Neural progenitor cell (in vitro differentiated cells): Measurements from ENCODE around the gene NDUFB2. TPM values are rescaled to one million over a fixed set of nuclear protein-coding genes. Genes with fewer than 3 reads are reported as not detected.
A peak's percentile ranks its signal among the peaks of the same experiment; 100 is the strongest.
"Not testable (repeated sequence)": the region's sequence is repeated elsewhere in the genome, so short reads cannot be mapped to it uniquely, and the experiment has no call there.

ENCODE experiments used
- DNase-seq: peaks from one replicate; pipeline ENCODE4 v3.0.0-alpha.2; 2016; ENCODE audit warnings: low spot score
- H2AFZ ChIP-seq: fragments of 200-600 bp; sonication (generic); replicated peaks from 2 replicates; pipeline ENCODE4 v1.6.1; 2016; ENCODE audit warnings: antibody characterized with exemption
- H3F3A ChIP-seq: fragments of 200-600 bp; sonication (generic); 2 replicates; pipeline ENCODE4 v1.6.1; 2016; ENCODE audit warnings: antibody characterized with exemption, low read depth
- H3K27ac ChIP-seq: fragments of 200-600 bp; sonication (generic); 2 replicates; pipeline ENCODE4 v1.5.1; 2016; ENCODE audit warnings: mild to moderate bottlenecking
- H3K27me3 ChIP-seq: fragments of 200-600 bp; sonication (generic); 2 replicates; pipeline ENCODE4 v1.6.1; 2016; ENCODE audit warnings: mild to moderate bottlenecking, moderate library complexity
- H3K36me3 ChIP-seq: fragments of 200-600 bp; sonication (generic); 2 replicates; pipeline ENCODE4 v1.5.1; 2016
- H3K4me1 ChIP-seq: fragments of 200-600 bp; sonication (generic); 2 replicates; pipeline ENCODE4 v1.6.1; 2016; ENCODE audit warnings: mixed run types
- H3K4me2 ChIP-seq: fragments of 200-600 bp; sonication (generic); 2 replicates; pipeline ENCODE4 v1.6.1; 2016
- H3K4me3 ChIP-seq: fragments of 200-600 bp; sonication (generic); 2 replicates; pipeline ENCODE4 v1.5.1; 2016
- H3K79me2 ChIP-seq: fragments of 200-600 bp; sonication (generic); 2 replicates; pipeline ENCODE4 v1.6.1; 2016; ENCODE audit warnings: low read depth
- H3K9ac ChIP-seq: fragments of 200-600 bp; sonication (generic); 2 replicates; pipeline ENCODE4 v1.6.1; 2016
- H3K9me3 ChIP-seq: fragments of 200-600 bp; sonication (generic); 2 replicates; pipeline ENCODE4 v1.5.1; 2016; ENCODE audit warnings: low read depth
- H4K20me1 ChIP-seq: fragments of 200-600 bp; sonication (generic); 2 replicates; pipeline ENCODE4 v1.6.1; 2016; ENCODE audit warnings: low read depth
- H3K27ac Mint-ChIP-seq: 3 replicates; pipeline ENCODE4 v1.8.0; 2021; ENCODE audit warnings: mixed read lengths
- H3K27me3 Mint-ChIP-seq: 2 replicates; pipeline ENCODE4 v1.8.0; 2022; ENCODE audit warnings: low read depth, mild to moderate bottlenecking, inconsistent platforms, moderate library complexity, mixed read lengths; ENCODE audit not compliant: insufficient read depth
- H3K36me3 Mint-ChIP-seq: 3 replicates; pipeline ENCODE4 v1.8.0; 2021; ENCODE audit warnings: mixed read lengths
- H3K4me1 Mint-ChIP-seq: 3 replicates; pipeline ENCODE4 v1.8.0; 2021; ENCODE audit warnings: mixed read lengths
- H3K4me3 Mint-ChIP-seq: 3 replicates; pipeline ENCODE4 v1.8.0; 2021; ENCODE audit warnings: mild to moderate bottlenecking, moderate library complexity, mixed read lengths
- H3K9me3 Mint-ChIP-seq: 3 replicates; pipeline ENCODE4 v1.8.0; 2020; ENCODE audit warnings: mixed read lengths
- CTCF ChIP-seq: fragments of 200-600 bp; sonication (generic); IDR thresholded peaks from 2 replicates; pipeline ENCODE4 v1.5.1; 2017; ENCODE audit warnings: antibody characterized with exemption, mild to moderate bottlenecking
- EZH2 ChIP-seq: fragments of 200-600 bp; sonication (generic); IDR thresholded peaks from 2 replicates; pipeline ENCODE4 v1.6.1; 2017; ENCODE audit warnings: antibody characterized with exemption, mild to moderate bottlenecking, moderate library complexity
- EZH2phosphoT487 ChIP-seq: fragments of 200-600 bp; sonication (generic); IDR thresholded peaks from 2 replicates; pipeline ENCODE4 v1.6.1; 2017; ENCODE audit warnings: antibody characterized with exemption
- total RNA-seq: library from RNA; depleted of rRNA; stranded (reverse); fragments of >200 nt; gene quantifications from 2 replicates; pipeline ENCODE4 v1.2.3, GENCODE V29; 2015; ENCODE audit warnings: low replicate concordance

The NDUFB2 gene
- total RNA-seq, 1 donor from 2014 or later = 241 TPM

DNA sequence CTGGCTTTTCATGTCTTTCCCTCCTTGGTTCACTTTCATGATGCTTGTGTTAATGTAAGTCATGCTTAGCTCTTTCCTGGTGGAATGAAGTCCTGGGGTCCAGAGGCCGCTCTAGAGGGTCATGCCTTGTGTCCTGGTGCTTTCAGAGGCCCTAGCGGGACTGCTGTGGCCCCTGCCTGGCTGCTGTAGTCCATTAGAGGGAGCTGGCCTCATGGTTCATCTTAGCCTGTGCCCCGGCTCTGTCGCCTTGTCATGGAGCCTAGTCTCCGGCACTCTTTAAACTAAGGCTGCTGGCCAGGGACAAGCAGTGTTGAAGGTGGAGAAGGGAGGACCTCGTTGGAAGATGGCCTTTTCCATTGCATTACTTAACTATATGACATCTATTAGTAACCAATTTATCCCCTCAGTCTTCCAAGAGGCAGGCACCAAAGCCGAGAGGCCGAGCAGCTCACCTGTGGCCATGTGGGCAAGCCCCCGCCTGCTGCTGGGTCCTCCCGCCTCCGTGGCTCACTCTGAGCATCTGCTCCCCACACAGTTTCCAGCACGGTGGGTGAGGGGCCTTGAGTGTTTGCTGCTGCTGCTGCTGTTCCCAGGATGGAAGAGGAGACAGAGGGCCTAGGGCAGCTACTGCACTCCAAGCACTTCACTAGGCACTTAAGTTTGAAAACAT, 5.0 kb upstream of the NDUFB2 start:
- Mint-ChIP-seq H3K27ac (no peak overlapping the region), H3K4me1 (peaks cover 8% of the 10 kb centered on the region), H3K36me3 (no peaks in the 10 kb centered on the region), H3K9me3 (no peaks in the 10 kb centered on the region), H3K4me3 (no peak overlapping the region), H3K27me3 (peaks cover 3% of the 10 kb centered on the region)
- Histone ChIP-seq H3K36me3 (no peaks in the 10 kb centered on the region), H3K27me3 (no peaks in the 10 kb centered on the region), H3K4me1 (no peaks in the 10 kb centered on the region), H4K20me1 (no peaks in the 10 kb centered on the region), H3K79me2 (no peaks in the 10 kb centered on the region), H3K27ac (no peak overlapping the region), H2AFZ (no peak overlapping the region), H3K9me3 (no peaks in the 10 kb centered on the region), H3F3A (no peaks in the 10 kb centered on the region), H3K4me2 (no peak overlapping the region), H3K9ac (no peak overlapping the region), H3K4me3 (no peak overlapping the region)
- TF ChIP-seq CTCF = peak; percentile 17
- TF ChIP-seq EZH2 = no peak
- DNase-seq = peak; percentile 18

DNA sequence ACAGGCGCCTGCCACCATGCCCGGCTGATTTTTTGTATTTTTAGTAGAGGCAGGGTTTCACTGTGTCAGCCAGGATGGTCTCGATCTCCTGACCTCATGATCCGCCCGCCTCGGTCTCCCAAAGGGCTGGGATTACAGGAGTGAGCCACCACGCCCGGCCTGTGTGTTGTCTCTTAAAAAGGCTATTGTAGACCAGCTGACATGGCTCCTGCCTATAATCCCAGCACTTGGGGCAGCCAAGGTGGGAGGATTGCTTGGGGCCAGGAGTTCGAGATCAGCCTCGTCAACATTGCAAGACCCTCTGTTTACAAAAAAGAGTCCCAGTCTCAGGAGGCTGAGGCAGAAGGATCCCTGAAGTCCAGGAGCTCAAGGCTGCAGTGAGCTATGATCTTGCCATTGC, 2.7 kb upstream of the NDUFB2 start:
- H3K4me3 ChIP-seq = not testable (repeated sequence)

DNA sequence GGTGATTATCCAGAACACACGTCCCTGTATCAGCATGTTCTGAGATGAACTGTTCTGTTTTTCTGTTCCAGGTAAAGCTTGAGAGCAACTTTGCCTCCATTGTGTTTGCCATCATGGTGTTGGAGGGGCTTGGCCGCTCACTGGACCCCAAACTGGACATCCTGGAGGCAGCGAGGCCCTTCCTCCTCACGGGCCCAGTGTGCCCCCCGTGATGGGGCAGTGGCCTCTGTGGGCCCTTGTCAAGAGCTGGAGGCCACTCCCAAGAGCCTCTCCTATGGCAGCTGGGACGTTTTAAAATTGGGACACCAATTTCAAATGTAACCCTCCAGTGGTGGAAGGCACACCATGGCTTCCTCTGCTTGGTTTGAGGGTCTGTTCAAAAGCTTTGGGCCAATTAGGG, 1.9 kb upstream of the NDUFB2 start:
- TF ChIP-seq EZH2phosphoT487 = no peak
- no peak for TF ChIP-seq EZH2
- TF ChIP-seq CTCF = no peak
- no peaks in the 10 kb centered on the region for H3K27me3 Mint-ChIP-seq
- H3K9ac ChIP-seq = no peak overlapping the region
- no peak overlapping the region for H2AFZ ChIP-seq
- no peak for DNase-seq
- no peak overlapping the region for H3K4me3 ChIP-seq
- peaks cover 4% of the 10 kb centered on the region for H3K36me3 Mint-ChIP-seq
- H4K20me1 ChIP-seq = peaks cover 20% of the 10 kb centered on the region
- no peaks in the 10 kb centered on the region for H3F3A ChIP-seq
- no peak overlapping the region for H3K4me3 Mint-ChIP-seq
- no peaks in the 10 kb centered on the region for H3K36me3 ChIP-seq
- no peaks in the 10 kb centered on the region for H3K9me3 Mint-ChIP-seq
- H3K27ac Mint-ChIP-seq = no peak overlapping the region
- peaks cover 5% of the 10 kb centered on the region for H3K4me1 ChIP-seq
- H3K9me3 ChIP-seq = no peaks in the 10 kb centered on the region
- H3K27me3 ChIP-seq = no peaks in the 10 kb centered on the region
- no peak overlapping the region for H3K4me2 ChIP-seq
- H3K27ac ChIP-seq = no peak overlapping the region
- peaks cover 22% of the 10 kb centered on the region for H3K4me1 Mint-ChIP-seq
- H3K79me2 ChIP-seq = peaks cover 25% of the 10 kb centered on the region

More for the DNA sequence above, 2.7 kb upstream of the NDUFB2 start:
- H2AFZ ChIP-seq, H3K9me3 ChIP-seq, H3K9me3 Mint-ChIP-seq, H3F3A ChIP-seq, H3K27ac ChIP-seq, H3K27me3 ChIP-seq, H3K27ac Mint-ChIP-seq, H3K4me1 ChIP-seq, H3K9ac ChIP-seq, DNase-seq, H3K36me3 Mint-ChIP-seq, H3K4me3 Mint-ChIP-seq, H3K4me2 ChIP-seq, H3K36me3 ChIP-seq, H3K27me3 Mint-ChIP-seq: not testable (repeated sequence)
- peaks cover 18% of the 10 kb centered on the region for H3K79me2 ChIP-seq
- peaks cover 19% of the 10 kb centered on the region for H3K4me1 Mint-ChIP-seq
- H4K20me1 ChIP-seq = peaks cover 14% of the 10 kb centered on the region

- Mint-ChIP-seq H3K27ac (no peak overlapping the region), H3K27me3 (no peaks in the 10 kb centered on the region), H3K4me3 (no peak overlapping the region)
Measured at GRCh38 chr7:140695381-140695780, 1.1 kb upstream of the NDUFB2 start.

More at GRCh38 chr7:140695381-140695780, 1.1 kb upstream of the NDUFB2 start:
- no peak overlapping the region for H3K4me2 ChIP-seq
- H3K27me3 ChIP-seq = no peaks in the 10 kb centered on the region
- H3F3A ChIP-seq = no peaks in the 10 kb centered on the region
- H3K36me3 ChIP-seq = no peaks in the 10 kb centered on the region
- Mint-ChIP-seq H3K36me3 (peaks cover 5% of the 10 kb centered on the region), H3K9me3 (no peaks in the 10 kb centered on the region), H3K4me1 (peaks cover 22% of the 10 kb centered on the region)
- peaks cover 33% of the 10 kb centered on the region for H3K79me2 ChIP-seq
- no peaks in the 10 kb centered on the region for H3K9me3 ChIP-seq
- no peak overlapping the region for H3K27ac ChIP-seq
- H2AFZ ChIP-seq = no peak overlapping the region
- TF ChIP-seq EZH2phosphoT487 = no peak
- no peak for TF ChIP-seq CTCF
- TF ChIP-seq EZH2 = no peak
- H3K4me3 ChIP-seq = no peak overlapping the region
- H3K4me1 ChIP-seq = peaks cover 5% of the 10 kb centered on the region
- H3K9ac ChIP-seq = no peak overlapping the region
- peaks cover 22% of the 10 kb centered on the region for H4K20me1 ChIP-seq
- DNase-seq = no peak
